ENCODE measurements around the gene TRAPPC12.
A peak's percentile ranks its signal among the peaks of the same experiment; 100 is the strongest.

The TRAPPC12 gene

GRCh38 chr2:3399381-3399780 is 19.9 kb downstream of the TRAPPC12 start:
- Histone ChIP-seq H2AFZ (ENCODE audit: low read length) (peak overlapping the region; percentile 83), H3K23ac (ENCODE audit: low read depth, low read length, poor library complexity) (no peak overlapping the region), H3K36me3 (replicated peaks in 1 of 2; ENCODE audit: control insufficient read depth in 2 of 2, insufficient read depth in 2 of 2, low read length in 2 of 2) (peaks cover 7 to 68% of the 10 kb centered on the region in 2 donors), H3K14ac (ENCODE audit: low read length) (no peak overlapping the region), H3K4me2 (ENCODE audit: insufficient read depth, low read length, poor library complexity, severe bottlenecking) (no peak overlapping the region), H2BK120ac (ENCODE audit: low read depth, low read length) (no peak overlapping the region), H3K27me3 (ENCODE audit: control insufficient read depth in 3 of 3, insufficient read depth in 3 of 3, low read depth in 1 of 3, low read length in 3 of 3) (no peaks in the 10 kb centered on the region), H2AK5ac (ENCODE audit: low read depth, low read length) (no peak overlapping the region), H3K9me3 (replicated peaks in 1 of 2; ENCODE audit: control insufficient read depth in 2 of 2, insufficient read depth in 1 of 2, low read depth in 1 of 2, low read length in 2 of 2) (peaks cover 4 to 28% of the 10 kb centered on the region in 2 donors), H4K91ac (ENCODE audit: low read depth, low read length, poor library complexity) (no peak overlapping the region), H3K4me3 (ENCODE audit: low read length in 2 of 2) (no peak overlapping the region), H3K79me1 (ENCODE audit: low read depth, low read length) (peaks cover 3% of the 10 kb centered on the region), H3K18ac (ENCODE audit: low read length) (no peak overlapping the region), H3K27ac (replicated peaks; ENCODE audit: low read length) (no peak overlapping the region), H2BK12ac (ENCODE audit: low read length) (no peak overlapping the region), H2BK5ac (ENCODE audit: low read length) (no peak overlapping the region), H2BK15ac (ENCODE audit: low read length) (no peak overlapping the region), H3K4ac (ENCODE audit: low read length) (no peak overlapping the region), H3K4me1 (ENCODE audit: control insufficient read depth in 2 of 2, insufficient read depth in 1 of 2, low read depth in 1 of 2, low read length in 2 of 2) (peaks cover 20% of the 10 kb centered on the region in 2 donors), H3K9ac (ENCODE audit: low read depth, low read length, poor library complexity) (no peak overlapping the region), H4K8ac (ENCODE audit: low read depth, low read length) (no peak overlapping the region)
- WGBS, 2 donors (ENCODE audit: extremely low coverage in 2 of 2, insufficient read length in 2 of 2, insufficient replicate concordance in 1 of 2) = no CpG with 5 or more reads among the region's 3 CpGs
- DNase-seq (ENCODE audit: low spot score) = no peak

DNA sequence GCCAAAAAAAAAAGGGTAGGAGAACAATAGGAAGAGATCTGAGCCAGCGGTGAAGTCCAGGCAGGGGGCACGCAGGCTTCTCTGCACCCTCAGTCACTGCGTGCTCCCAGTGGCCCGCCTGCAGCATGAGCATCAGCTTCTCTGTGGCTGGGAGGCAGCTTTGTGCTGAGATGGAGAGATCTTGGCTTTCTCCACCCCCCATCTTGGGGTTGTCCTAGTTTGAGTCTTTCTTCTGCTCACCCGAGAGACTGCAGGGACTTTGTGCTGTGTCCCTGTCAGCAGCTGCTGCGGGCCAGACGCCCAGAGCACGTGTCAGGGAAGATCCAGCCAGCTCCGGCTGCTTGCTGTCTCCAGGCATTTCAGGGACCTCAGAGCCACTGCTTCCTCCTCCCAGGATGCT is 20.3 kb downstream of the TRAPPC12 start:
- Histone ChIP-seq H2BK12ac (ENCODE audit: low read length) (peak overlapping the region; percentile 17), H3K9ac (ENCODE audit: low read depth, low read length, poor library complexity) (peak overlapping the region; percentile 56), H3K23ac (ENCODE audit: low read depth, low read length, poor library complexity) (peak overlapping the region; percentile 61), H2AK5ac (ENCODE audit: low read depth, low read length) (no peak overlapping the region), H3K9me3 (replicated peaks in 1 of 2; ENCODE audit: control insufficient read depth in 2 of 2, insufficient read depth in 1 of 2, low read depth in 1 of 2, low read length in 2 of 2) (peaks cover 4 to 24% of the 10 kb centered on the region in 2 donors), H4K8ac (ENCODE audit: low read depth, low read length) (no peak overlapping the region), H3K4me1 (ENCODE audit: control insufficient read depth in 2 of 2, insufficient read depth in 1 of 2, low read depth in 1 of 2, low read length in 2 of 2) (peaks cover 20% of the 10 kb centered on the region in 2 donors), H3K36me3 (replicated peaks in 1 of 2; ENCODE audit: control insufficient read depth in 2 of 2, insufficient read depth in 2 of 2, low read length in 2 of 2) (peaks cover 7 to 70% of the 10 kb centered on the region in 2 donors), H3K4me2 (ENCODE audit: insufficient read depth, low read length, poor library complexity, severe bottlenecking) (peak overlapping the region; percentile 15), H2BK120ac (ENCODE audit: low read depth, low read length) (no peak overlapping the region), H3K18ac (ENCODE audit: low read length) (peak overlapping the region; percentile 77), H3K4ac (ENCODE audit: low read length) (no peak overlapping the region), H2BK15ac (ENCODE audit: low read length) (no peak overlapping the region), H3K27me3 (ENCODE audit: control insufficient read depth in 3 of 3, insufficient read depth in 3 of 3, low read depth in 1 of 3, low read length in 3 of 3) (no peaks in the 10 kb centered on the region), H2BK5ac (ENCODE audit: low read length) (no peak overlapping the region), H4K91ac (ENCODE audit: low read depth, low read length, poor library complexity) (no peak overlapping the region), H3K27ac (replicated peaks; ENCODE audit: low read length) (no peak overlapping the region), H3K79me1 (ENCODE audit: low read depth, low read length) (peaks cover 3% of the 10 kb centered on the region), H2AFZ (ENCODE audit: low read length) (peak overlapping the region; percentile 83), H3K4me3 (ENCODE audit: low read length in 2 of 2) (no peak overlapping the region), H3K14ac (ENCODE audit: low read length) (no peak overlapping the region)
- DNase-seq (ENCODE audit: low spot score) = no peak
- no CpG with 5 or more reads among the region's 9 CpGs for WGBS, 2 donors (ENCODE audit: extremely low coverage in 2 of 2, insufficient read length in 2 of 2, insufficient replicate concordance in 1 of 2)

- no peak overlapping the region for H3K23ac ChIP-seq (ENCODE audit: low read depth, low read length, poor library complexity)
- H3K14ac ChIP-seq (ENCODE audit: low read length) = no peak overlapping the region
- H4K8ac ChIP-seq (ENCODE audit: low read depth, low read length) = no peak overlapping the region
- no peak overlapping the region for H2BK120ac ChIP-seq (ENCODE audit: low read depth, low read length)
- H3K79me1 ChIP-seq (ENCODE audit: low read depth, low read length) = peaks cover 2% of the 10 kb centered on the region
- no peak overlapping the region for H2BK5ac ChIP-seq (ENCODE audit: low read length)
- H3K9ac ChIP-seq (ENCODE audit: low read depth, low read length, poor library complexity) = no peak overlapping the region
- H2AK5ac ChIP-seq (ENCODE audit: low read depth, low read length) = no peak overlapping the region
- H3K4me1 ChIP-seq (ENCODE audit: control insufficient read depth in 2 of 2, insufficient read depth in 1 of 2, low read depth in 1 of 2, low read length in 2 of 2) = peaks cover 16 to 17% of the 10 kb centered on the region in 2 donors
- no peak overlapping the region for H3K27ac ChIP-seq (replicated peaks; ENCODE audit: low read length)
- H2BK12ac ChIP-seq (ENCODE audit: low read length) = no peak overlapping the region
- no peak overlapping the region for H3K4me2 ChIP-seq (ENCODE audit: insufficient read depth, low read length, poor library complexity, severe bottlenecking)
- H3K18ac ChIP-seq (ENCODE audit: low read length) = no peak overlapping the region
- peaks cover 7 to 73% of the 10 kb centered on the region in 2 donors for H3K36me3 ChIP-seq (replicated peaks in 1 of 2; ENCODE audit: control insufficient read depth in 2 of 2, insufficient read depth in 2 of 2, low read length in 2 of 2)
- H3K4me3 ChIP-seq (ENCODE audit: low read length in 2 of 2) = no peak overlapping the region
- H2AFZ ChIP-seq (ENCODE audit: low read length) = no peak overlapping the region
- no peak for DNase-seq (ENCODE audit: low spot score)
- no CpG with 5 or more reads among the region's 11 CpGs for WGBS, 2 donors (ENCODE audit: extremely low coverage in 2 of 2, insufficient read length in 2 of 2, insufficient replicate concordance in 1 of 2)
- no peaks in the 10 kb centered on the region for H3K9me3 ChIP-seq (replicated peaks in 1 of 2; ENCODE audit: control insufficient read depth in 2 of 2, insufficient read depth in 1 of 2, low read depth in 1 of 2, low read length in 2 of 2)
- H4K91ac ChIP-seq (ENCODE audit: low read depth, low read length, poor library complexity) = no peak overlapping the region
- no peak overlapping the region for H2BK15ac ChIP-seq (ENCODE audit: low read length)
- H3K4ac ChIP-seq (ENCODE audit: low read length) = no peak overlapping the region
- H3K27me3 ChIP-seq (ENCODE audit: control insufficient read depth in 3 of 3, insufficient read depth in 3 of 3, low read depth in 1 of 3, low read length in 3 of 3) = no peaks in the 10 kb centered on the region
These were observed 24.3 kb downstream of the TRAPPC12 start for GRCh38 chr2:3403587-3404334.

GRCh38 chr2:3404349-3404894 is 24.9 kb downstream of the TRAPPC12 start:
- no peak overlapping the region for H4K91ac ChIP-seq (ENCODE audit: low read depth, low read length, poor library complexity)
- H3K23ac ChIP-seq (ENCODE audit: low read depth, low read length, poor library complexity) = no peak overlapping the region
- H3K14ac ChIP-seq (ENCODE audit: low read length) = no peak overlapping the region
- DNase-seq (ENCODE audit: low spot score) = no peak
- H3K4me1 ChIP-seq (ENCODE audit: control insufficient read depth in 2 of 2, insufficient read depth in 1 of 2, low read depth in 1 of 2, low read length in 2 of 2) = peaks cover 10 to 11% of the 10 kb centered on the region in 2 donors
- H3K79me1 ChIP-seq (ENCODE audit: low read depth, low read length) = peaks cover 2% of the 10 kb centered on the region
- H2BK120ac ChIP-seq (ENCODE audit: low read depth, low read length) = no peak overlapping the region
- H3K4ac ChIP-seq (ENCODE audit: low read length) = no peak overlapping the region
- no peak overlapping the region for H3K18ac ChIP-seq (ENCODE audit: low read length)
- no CpG with 5 or more reads among the region's 11 CpGs for WGBS, 2 donors (ENCODE audit: extremely low coverage in 2 of 2, insufficient read length in 2 of 2, insufficient replicate concordance in 1 of 2)
- H3K9ac ChIP-seq (ENCODE audit: low read depth, low read length, poor library complexity) = no peak overlapping the region
- no peak overlapping the region for H2BK15ac ChIP-seq (ENCODE audit: low read length)
- no peaks in the 10 kb centered on the region for H3K9me3 ChIP-seq (replicated peaks in 1 of 2; ENCODE audit: control insufficient read depth in 2 of 2, insufficient read depth in 1 of 2, low read depth in 1 of 2, low read length in 2 of 2)
- no peak overlapping the region for H2BK5ac ChIP-seq (ENCODE audit: low read length)
- no peak overlapping the region for H3K4me2 ChIP-seq (ENCODE audit: insufficient read depth, low read length, poor library complexity, severe bottlenecking)
- H3K36me3 ChIP-seq (replicated peaks in 1 of 2; ENCODE audit: control insufficient read depth in 2 of 2, insufficient read depth in 2 of 2, low read length in 2 of 2) = peaks cover 7 to 78% of the 10 kb centered on the region in 2 donors
- H3K4me3 ChIP-seq (ENCODE audit: low read length in 2 of 2) = no peak overlapping the region
- no peak overlapping the region for H4K8ac ChIP-seq (ENCODE audit: low read depth, low read length)
- H2BK12ac ChIP-seq (ENCODE audit: low read length) = no peak overlapping the region
- H3K27ac ChIP-seq (replicated peaks; ENCODE audit: low read length) = no peak overlapping the region
- H2AFZ ChIP-seq (ENCODE audit: low read length) = no peak overlapping the region
- no peak overlapping the region for H2AK5ac ChIP-seq (ENCODE audit: low read depth, low read length)
- H3K27me3 ChIP-seq (ENCODE audit: control insufficient read depth in 3 of 3, insufficient read depth in 3 of 3, low read depth in 1 of 3, low read length in 3 of 3) = no peaks in the 10 kb centered on the region

Data from neuronal stem cell (in vitro differentiated cells).